Mucosa of stomach (tissue), 1 donor: ENCODE measurements around the gene CBX1.

Experiments
- H3K27me3 ChIP-seq: one replicate; pipeline ENCODE4 v1.7.0; 2013; ENCODE audit warnings: mild to moderate bottlenecking, low read length; ENCODE audit not compliant: control insufficient read depth, insufficient read depth
- H3K36me3 ChIP-seq: one replicate; pipeline ENCODE4 v1.7.0; 2013; ENCODE audit warnings: low read length; ENCODE audit not compliant: control insufficient read depth, insufficient read depth
- H3K4me1 ChIP-seq: one replicate; pipeline ENCODE4 v1.7.0; 2013; ENCODE audit warnings: mild to moderate bottlenecking, low read length; ENCODE audit not compliant: control insufficient read depth, insufficient read depth
- H3K4me3 ChIP-seq: one replicate; pipeline ENCODE4 v1.7.0; 2013; ENCODE audit warnings: low read length
- H3K9ac ChIP-seq: one replicate; pipeline ENCODE4 v1.7.0; 2013; ENCODE audit warnings: mild to moderate bottlenecking, low read length, moderate library complexity
- H3K9me3 ChIP-seq: one replicate; pipeline ENCODE4 v1.7.0; 2013; ENCODE audit warnings: mild to moderate bottlenecking, low read length, moderate library complexity; ENCODE audit not compliant: control insufficient read depth
- donor health status: Pancreatic carcinoma.

The CBX1 gene

DNA sequence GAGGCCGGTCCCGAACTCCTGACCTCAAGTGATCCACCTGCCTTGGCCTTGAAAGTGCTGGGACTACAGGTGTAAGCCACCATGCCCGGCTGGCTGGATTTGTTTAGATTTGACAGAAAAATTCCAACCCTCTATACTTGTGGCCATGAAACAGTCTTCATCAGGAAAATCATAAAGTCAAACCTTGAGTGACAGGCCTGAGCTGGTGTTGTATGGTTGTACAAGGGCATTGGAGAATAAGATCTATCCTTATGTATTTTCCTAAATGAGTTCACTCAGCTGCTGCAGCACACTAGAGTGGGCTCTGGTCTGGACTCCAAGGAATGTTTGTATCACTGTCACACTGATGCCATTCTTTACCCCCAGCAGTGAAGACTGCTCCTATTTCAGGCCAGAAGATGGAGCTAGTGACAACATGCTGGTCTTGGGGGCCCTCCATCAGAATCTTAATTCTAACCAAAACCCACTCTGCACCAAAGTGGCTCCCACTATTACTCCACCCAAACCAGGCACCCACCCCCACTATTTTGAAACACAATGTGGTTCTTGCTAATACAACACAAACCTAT is 33.7 kb upstream of the CBX1 start:
- H3K36me3 ChIP-seq: no peaks in the 10 kb centered on the region
- no peak overlapping the region for H3K9ac ChIP-seq
- H3K27me3 ChIP-seq: no peaks in the 10 kb centered on the region
- H3K4me3 ChIP-seq: no peak overlapping the region
- no peaks in the 10 kb centered on the region for H3K4me1 ChIP-seq
- no peaks in the 10 kb centered on the region for H3K9me3 ChIP-seq

DNA sequence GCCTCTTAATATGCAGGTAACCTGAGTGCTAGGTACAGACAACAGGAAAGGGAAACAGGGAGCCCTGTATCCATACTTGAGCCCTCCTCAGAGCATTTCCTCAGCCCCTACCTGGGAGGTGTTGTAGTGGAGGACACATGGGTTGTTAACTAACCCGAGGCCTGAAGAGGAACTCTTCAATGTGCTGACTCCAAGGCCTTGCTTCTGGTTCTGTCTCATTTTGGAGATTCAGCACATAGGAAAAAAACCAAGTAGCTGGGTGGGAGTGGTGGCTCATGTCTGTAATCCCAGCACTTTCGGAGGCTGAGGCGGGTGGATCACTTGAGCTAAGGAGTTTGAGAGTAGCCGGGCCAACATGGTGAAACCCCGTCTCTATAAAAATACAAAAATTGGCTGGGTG is 31.1 kb upstream of the CBX1 start:
- Histone ChIP-seq H3K27me3 (no peaks in the 10 kb centered on the region), H3K4me3 (no peak overlapping the region), H3K9ac (no peak overlapping the region), H3K36me3 (no peaks in the 10 kb centered on the region), H3K9me3 (no peaks in the 10 kb centered on the region), H3K4me1 (no peaks in the 10 kb centered on the region)

DNA sequence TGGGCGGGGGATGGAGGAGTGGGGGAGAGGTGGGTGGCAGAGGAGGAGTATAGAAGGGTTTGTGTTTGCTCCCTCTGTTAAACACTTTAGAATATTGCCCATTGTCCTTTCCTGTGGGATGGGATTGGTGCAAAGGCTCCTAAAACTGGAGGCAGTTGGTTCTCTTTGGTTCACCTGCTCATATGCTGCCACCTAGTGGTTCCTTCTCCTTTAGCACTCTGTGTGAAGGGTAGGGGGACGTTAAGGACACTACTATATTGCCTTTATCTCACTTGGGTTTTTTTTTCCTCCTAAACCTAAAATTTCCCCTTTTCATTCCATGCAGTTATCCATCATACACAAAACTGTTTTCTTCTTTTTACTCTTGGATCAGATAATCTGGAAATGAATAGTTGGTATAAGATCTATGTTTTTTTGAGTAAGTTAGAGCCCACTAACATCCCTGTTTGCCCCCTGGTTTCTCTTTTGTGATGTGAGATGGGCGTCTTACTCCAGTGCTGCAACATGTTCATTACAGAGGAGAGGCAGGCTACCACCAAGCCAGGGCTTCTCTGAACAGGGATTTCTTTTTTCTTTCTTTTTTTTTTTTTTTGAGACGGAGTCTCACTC is 30.0 kb upstream of the CBX1 start:
- H3K4me3 ChIP-seq: no peak overlapping the region
- H3K27me3 ChIP-seq: no peaks in the 10 kb centered on the region
- H3K9me3 ChIP-seq: no peaks in the 10 kb centered on the region
- no peaks in the 10 kb centered on the region for H3K36me3 ChIP-seq
- H3K9ac ChIP-seq: no peak overlapping the region
- H3K4me1 ChIP-seq: no peaks in the 10 kb centered on the region

DNA sequence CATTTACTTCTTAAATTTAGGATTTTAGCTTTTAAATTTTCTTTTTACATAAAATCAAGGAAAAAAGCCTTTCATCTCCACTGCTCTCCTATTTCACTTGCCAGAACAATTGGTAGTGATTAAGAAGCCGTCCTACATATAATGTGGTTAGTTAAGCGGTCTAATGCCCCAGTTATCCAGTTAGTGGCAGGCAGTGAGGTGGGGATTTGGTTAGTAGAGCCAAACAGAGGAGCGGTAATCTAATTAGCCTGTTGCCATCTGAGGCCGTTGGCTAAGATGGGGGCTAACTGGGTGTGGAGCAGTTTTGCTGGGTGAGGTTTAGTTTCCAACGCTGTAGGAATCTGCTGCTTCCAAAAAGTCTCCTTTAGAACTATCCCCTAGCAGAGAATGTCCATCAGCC is 28.7 kb upstream of the CBX1 start:
- Histone ChIP-seq H3K9me3 (no peaks in the 10 kb centered on the region), H3K4me1 (no peaks in the 10 kb centered on the region), H3K4me3 (no peak overlapping the region), H3K27me3 (no peaks in the 10 kb centered on the region), H3K9ac (no peak overlapping the region), H3K36me3 (no peaks in the 10 kb centered on the region)

DNA sequence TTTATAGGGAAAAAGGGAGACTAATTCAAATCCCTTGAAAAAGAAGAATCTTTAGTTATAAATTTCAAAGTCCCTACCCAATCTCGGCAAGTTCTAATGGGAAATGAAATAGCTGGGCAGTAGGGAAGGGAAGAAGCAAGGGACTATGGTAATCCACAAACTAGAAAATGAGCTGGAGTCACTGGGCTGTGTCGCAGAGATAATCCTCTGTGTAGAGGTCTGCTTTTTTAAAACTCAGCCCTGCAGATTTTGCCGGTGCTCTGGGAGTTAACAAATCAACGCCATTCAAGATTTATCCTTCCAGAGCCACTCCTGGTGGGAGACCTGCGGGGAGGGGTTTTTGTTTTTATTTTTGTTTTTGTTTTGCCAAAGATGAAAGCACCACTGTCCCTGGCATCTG is 27.1 kb upstream of the CBX1 start:
- H3K4me1 ChIP-seq: no peaks in the 10 kb centered on the region
- no peaks in the 10 kb centered on the region for H3K36me3 ChIP-seq
- no peaks in the 10 kb centered on the region for H3K9me3 ChIP-seq
- H3K9ac ChIP-seq: no peak overlapping the region
- H3K4me3 ChIP-seq: no peak overlapping the region
- no peaks in the 10 kb centered on the region for H3K27me3 ChIP-seq

DNA sequence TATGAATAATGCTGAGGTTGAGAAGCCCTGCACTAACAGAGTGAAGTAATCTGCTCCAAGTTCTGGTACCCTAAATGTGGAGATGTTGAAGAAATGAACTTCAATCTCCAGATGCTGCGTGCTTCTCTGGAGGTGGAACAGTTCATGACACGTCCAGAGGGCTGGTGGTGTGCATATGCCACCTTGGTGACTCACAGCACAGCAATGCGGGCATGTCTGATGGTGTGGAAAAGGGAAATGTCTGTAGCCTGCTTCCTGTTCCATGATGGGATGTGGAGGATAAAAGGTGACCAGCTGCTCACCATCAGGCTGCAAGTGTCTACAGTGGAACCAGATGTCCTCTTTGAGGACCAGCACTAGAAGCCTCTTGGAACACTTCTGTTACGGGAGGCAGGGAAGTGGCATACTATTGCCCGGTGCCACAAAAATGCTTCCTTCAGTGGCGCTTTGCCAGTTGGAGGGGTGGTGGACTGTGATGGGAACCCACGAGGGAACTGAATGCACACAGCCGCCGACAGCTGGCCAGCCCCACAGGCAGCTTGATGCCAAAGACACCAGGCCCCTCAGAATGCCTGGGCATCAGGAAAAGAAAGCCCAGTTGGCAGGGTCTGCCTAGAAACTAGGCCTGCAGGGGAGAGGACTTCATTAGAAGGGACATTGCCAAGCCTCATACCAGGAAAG is 26.2 kb upstream of the CBX1 start:
- Histone ChIP-seq H3K9me3 (no peaks in the 10 kb centered on the region), H3K27me3 (no peaks in the 10 kb centered on the region), H3K4me3 (no peak overlapping the region), H3K4me1 (no peaks in the 10 kb centered on the region), H3K9ac (no peak overlapping the region), H3K36me3 (peaks cover 7% of the 10 kb centered on the region)

DNA sequence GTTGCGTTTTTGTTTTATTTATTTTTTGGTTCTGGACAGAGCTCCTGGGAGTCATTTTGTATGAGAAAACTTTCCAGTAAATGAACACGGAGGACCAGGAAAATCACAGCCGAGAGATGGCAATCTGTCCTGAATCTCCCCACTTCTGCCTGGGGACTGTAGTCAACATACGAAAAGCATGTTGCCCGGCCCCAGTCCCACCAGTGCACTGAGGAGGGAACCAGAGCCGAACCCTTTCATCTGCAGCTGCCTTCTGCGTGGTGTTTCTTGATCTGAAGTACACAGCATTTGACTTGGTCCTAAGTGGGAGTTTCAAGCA is 25.2 kb upstream of the CBX1 start:
- H3K27me3 ChIP-seq: no peaks in the 10 kb centered on the region
- peaks cover 7% of the 10 kb centered on the region for H3K36me3 ChIP-seq
- no peak overlapping the region for H3K4me3 ChIP-seq
- no peaks in the 10 kb centered on the region for H3K4me1 ChIP-seq
- H3K9me3 ChIP-seq: no peaks in the 10 kb centered on the region
- H3K9ac ChIP-seq: no peak overlapping the region

DNA sequence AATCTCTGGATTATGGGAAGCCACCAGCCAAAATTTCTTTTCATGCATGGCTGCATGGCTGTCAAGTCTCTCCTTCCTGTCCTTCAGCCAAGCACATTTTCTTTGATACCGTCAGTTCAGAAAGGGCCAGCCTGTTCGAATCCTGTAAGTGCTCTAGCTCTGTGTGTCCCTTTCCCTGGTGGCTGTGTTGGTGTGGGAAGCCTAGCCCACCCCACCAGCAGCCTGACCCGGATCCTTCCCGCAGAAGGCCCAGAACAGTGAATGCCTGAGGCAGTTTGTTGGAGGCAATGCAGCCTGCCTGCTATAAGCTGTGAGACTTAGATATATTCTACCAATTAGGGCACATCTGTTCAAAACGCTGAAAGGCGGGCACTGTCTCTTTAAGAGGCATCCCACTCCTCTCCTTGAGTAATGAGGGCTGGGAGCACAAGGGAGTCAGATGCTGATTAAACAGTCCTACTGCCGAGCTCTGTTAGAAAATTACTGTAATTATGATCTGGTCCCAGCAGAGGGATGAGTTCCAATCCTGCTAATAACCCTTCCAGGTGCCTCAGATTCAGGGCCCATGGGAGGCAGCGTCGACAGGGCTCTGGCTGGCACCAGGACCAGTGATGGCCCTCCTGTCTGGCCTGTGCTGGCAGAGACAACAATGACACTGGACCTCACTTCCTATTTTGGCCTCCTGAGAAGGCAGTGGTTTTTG is 24.7 kb upstream of the CBX1 start:
- H3K9me3 ChIP-seq: no peaks in the 10 kb centered on the region
- H3K36me3 ChIP-seq: peaks cover 11% of the 10 kb centered on the region
- no peak overlapping the region for H3K4me3 ChIP-seq
- H3K4me1 ChIP-seq: no peaks in the 10 kb centered on the region
- no peak overlapping the region for H3K9ac ChIP-seq
- H3K27me3 ChIP-seq: no peaks in the 10 kb centered on the region

DNA sequence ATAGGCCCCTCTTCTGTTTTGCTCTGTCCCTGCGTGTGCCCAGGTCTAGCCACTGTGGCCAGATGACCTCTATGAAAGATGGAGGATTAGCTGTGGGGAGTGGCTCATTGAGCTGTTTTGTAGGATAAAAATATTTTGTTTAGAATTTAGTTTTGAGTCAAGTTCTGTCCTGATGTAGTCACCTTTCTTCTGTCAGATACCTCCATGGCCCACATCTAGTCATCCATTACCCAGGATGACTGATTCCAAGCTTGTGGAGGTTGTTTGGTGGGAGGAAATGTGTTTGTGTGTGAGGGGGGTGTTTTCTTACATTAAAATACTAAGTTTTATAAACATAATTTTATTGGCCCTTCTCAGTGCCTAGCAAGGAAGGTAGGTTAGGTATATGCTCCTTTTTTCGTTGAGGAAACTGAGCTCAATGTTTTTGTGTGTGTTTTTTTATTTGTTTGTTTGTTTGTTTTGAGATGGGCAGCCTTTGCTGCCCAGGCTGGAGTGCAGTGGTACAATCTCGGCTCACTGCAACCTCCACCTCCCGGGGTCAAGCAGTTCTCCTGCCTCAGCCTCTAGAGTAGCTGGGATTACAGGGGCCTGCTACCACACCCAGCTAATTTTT is 22.6 kb upstream of the CBX1 start:
- no peak overlapping the region for H3K4me3 ChIP-seq
- H3K9me3 ChIP-seq: no peaks in the 10 kb centered on the region
- no peaks in the 10 kb centered on the region for H3K4me1 ChIP-seq
- peaks cover 13% of the 10 kb centered on the region for H3K36me3 ChIP-seq
- H3K27me3 ChIP-seq: no peaks in the 10 kb centered on the region
- no peak overlapping the region for H3K9ac ChIP-seq

DNA sequence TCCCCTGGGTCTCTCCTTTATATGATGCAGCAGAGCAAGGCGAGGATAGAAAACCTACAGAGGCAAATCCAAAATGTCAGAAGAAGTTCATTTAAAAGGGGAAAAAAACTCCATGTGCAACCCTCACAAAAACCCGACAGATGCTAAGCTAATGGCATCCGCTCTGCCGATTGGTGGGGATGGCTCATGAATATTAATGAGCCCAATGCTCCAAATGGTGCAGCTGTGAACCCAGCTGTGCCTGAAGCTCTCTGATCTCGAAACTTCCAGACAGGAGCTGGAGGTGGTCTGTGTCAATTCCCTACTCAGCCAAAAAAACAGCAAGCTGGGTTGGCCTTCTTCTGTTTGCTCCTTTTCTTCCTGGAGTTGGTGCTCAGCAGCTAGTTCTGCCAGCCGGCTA is 21.8 kb upstream of the CBX1 start:
- Histone ChIP-seq H3K4me3 (no peak overlapping the region), H3K36me3 (peaks cover 16% of the 10 kb centered on the region), H3K9ac (no peak overlapping the region), H3K9me3 (no peaks in the 10 kb centered on the region), H3K4me1 (no peaks in the 10 kb centered on the region), H3K27me3 (no peaks in the 10 kb centered on the region)

DNA sequence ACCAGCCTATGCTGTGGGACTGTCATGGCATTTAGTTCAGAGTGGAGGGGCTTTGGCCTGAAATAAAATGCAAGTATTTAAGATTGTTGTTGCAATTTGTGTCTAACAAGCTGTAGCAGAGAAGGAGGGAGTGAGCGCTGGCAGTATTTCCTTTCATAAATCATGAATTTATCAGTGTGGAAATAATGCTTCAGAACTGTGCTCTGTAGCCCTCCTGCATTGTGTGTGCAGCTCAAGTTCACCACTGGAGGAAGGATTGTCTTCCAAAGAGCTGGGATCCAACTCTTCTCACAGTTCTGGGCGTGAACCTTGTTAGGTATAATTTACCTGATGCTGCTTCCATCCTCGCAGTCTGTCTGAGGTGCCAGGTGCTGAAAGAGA is 21.4 kb upstream of the CBX1 start:
- H3K9me3 ChIP-seq: no peaks in the 10 kb centered on the region
- H3K27me3 ChIP-seq: no peaks in the 10 kb centered on the region
- H3K9ac ChIP-seq: no peak overlapping the region
- H3K36me3 ChIP-seq: peaks cover 21% of the 10 kb centered on the region
- H3K4me3 ChIP-seq: no peak overlapping the region
- no peaks in the 10 kb centered on the region for H3K4me1 ChIP-seq
